GM19193 (cell line): ENCODE data around the gene CACNG8.

Source experiments
- POLR2A ChIP-seq: IDR thresholded peaks from 4 replicates; pipeline ENCODE4 v1.6.1; 2011; ENCODE audit not compliant: insufficient read depth, insufficient read length; ENCODE audit errors: extremely low read depth

CACNG8 gene

GRCh38 chr19:53981376-53981951 lies 18.7 kb downstream of the CACNG8 start:
- no peak for TF ChIP-seq POLR2A

- no peak for TF ChIP-seq POLR2A
Measured at GRCh38 chr19:53982001-53982451, 19.3 kb downstream of the CACNG8 start.

- no peak for TF ChIP-seq POLR2A
Measured at GRCh38 chr19:53982611-53983010, 19.9 kb downstream of the CACNG8 start.

GRCh38 chr19:53983457-53984289 lies 20.9 kb downstream of the CACNG8 start:
- no peak for TF ChIP-seq POLR2A

GRCh38 chr19:53985863-53986262 lies 23.1 kb downstream of the CACNG8 start:
- TF ChIP-seq POLR2A: no peak

GRCh38 chr19:53988981-53989380 lies 26.2 kb downstream of the CACNG8 start:
- TF ChIP-seq POLR2A: no peak

- no peak for TF ChIP-seq POLR2A
Measured at GRCh38 chr19:53989600-53990533, 27.1 kb downstream of the CACNG8 start.

- no peak for TF ChIP-seq POLR2A
Measured at GRCh38 chr19:53991224-53992113, 28.7 kb downstream of the CACNG8 start, which contains the start of gene CACNG6. Gene CACNG6 (plus strand): TSS chr19:53991637. CDS start chr19:53992878, 1,241 bp downstream.

GRCh38 chr19:53992211-53992610 lies 29.5 kb downstream of the CACNG8 start:
- no peak for TF ChIP-seq POLR2A

- no peak for TF ChIP-seq POLR2A
Measured at GRCh38 chr19:53992815-53993214, 30.1 kb downstream of the CACNG8 start.

GRCh38 chr19:53993448-53993847 lies 30.7 kb downstream of the CACNG8 start:
- TF ChIP-seq POLR2A: no peak

- no peak for TF ChIP-seq POLR2A
Measured at GRCh38 chr19:53994811-53995210, 32.1 kb downstream of the CACNG8 start.

GRCh38 chr19:53998223-53998622 lies 35.5 kb downstream of the CACNG8 start:
- no peak for TF ChIP-seq POLR2A

- TF ChIP-seq POLR2A: no peak
Measured at GRCh38 chr19:53999694-54000093, 37.0 kb downstream of the CACNG8 start.
